Mesendoderm (in vitro differentiated cells): ENCODE results near the gene SYNGR2.

Experiments used
- DNase-seq: peaks from one replicate; pipeline ENCODE4 v3.0.0; 2013
- H2AK5ac ChIP-seq: 2 replicates; pipeline ENCODE4 v1.6.1; 2013; ENCODE audit warnings: low read length, inconsistent platforms
- H2BK120ac ChIP-seq: 2 replicates; pipeline ENCODE4 v1.6.1; 2013; ENCODE audit warnings: low read depth, mild to moderate bottlenecking, low read length, moderate library complexity, mixed read lengths
- H2BK15ac ChIP-seq: replicated peaks from 2 replicates; pipeline ENCODE4 v1.6.1; 2013; ENCODE audit warnings: low read depth, mild to moderate bottlenecking, moderate library complexity
- H2BK5ac ChIP-seq: 2 replicates; pipeline ENCODE4 v1.6.1; 2013; ENCODE audit warnings: low read length, inconsistent platforms
- H3K18ac ChIP-seq: 2 replicates; pipeline ENCODE4 v1.6.1; 2013; ENCODE audit warnings: mild to moderate bottlenecking, low read length, mixed read lengths
- H3K23ac ChIP-seq: one replicate; pipeline ENCODE4 v1.6.1; 2013; ENCODE audit warnings: low read length
- H3K27ac ChIP-seq: 2 replicates; pipeline ENCODE4 v1.5.1; 2013; ENCODE audit warnings: low read depth, mild to moderate bottlenecking, inconsistent platforms, low read length, moderate library complexity
- H3K27me3 ChIP-seq: 2 replicates; pipeline ENCODE4 v1.6.1; 2013; ENCODE audit warnings: low read length, control low read depth, mild to moderate bottlenecking, inconsistent platforms; ENCODE audit not compliant: insufficient read depth, poor library complexity
- H3K36me3 ChIP-seq: 2 replicates; pipeline ENCODE4 v1.6.1; 2013; ENCODE audit warnings: low read length, inconsistent platforms; ENCODE audit not compliant: control insufficient read depth, insufficient read depth
- H3K4ac ChIP-seq: one replicate; pipeline ENCODE4 v1.6.1; 2013; ENCODE audit warnings: low read depth, mild to moderate bottlenecking, low read length, moderate library complexity
- H3K4me1 ChIP-seq: 2 replicates; pipeline ENCODE4 v1.6.1; 2013; ENCODE audit warnings: low read depth, low read length, inconsistent platforms; ENCODE audit not compliant: control insufficient read depth
- H3K4me2 ChIP-seq: 2 replicates; pipeline ENCODE4 v1.6.1; 2013; ENCODE audit warnings: low read length
- H3K4me3 ChIP-seq: 2 replicates; pipeline ENCODE4 v1.5.1; 2013; ENCODE audit warnings: mild to moderate bottlenecking, low read length
- H3K56ac ChIP-seq: one replicate; pipeline ENCODE4 v1.6.1; 2013; ENCODE audit warnings: low read length
- H3K79me1 ChIP-seq: 2 replicates; pipeline ENCODE4 v1.6.1; 2013; ENCODE audit warnings: low read length, inconsistent platforms
- H3K79me2 ChIP-seq: 2 replicates; pipeline ENCODE4 v1.6.1; 2013; ENCODE audit warnings: mild to moderate bottlenecking, low read length; ENCODE audit not compliant: control insufficient read depth, insufficient read depth
- H3K9ac ChIP-seq: 2 replicates; pipeline ENCODE4 v1.6.1; 2013; ENCODE audit warnings: low read length, inconsistent platforms
- H4K5ac ChIP-seq: one replicate; pipeline ENCODE4 v1.6.1; 2013; ENCODE audit warnings: low read length
- H4K8ac ChIP-seq: one replicate; pipeline ENCODE4 v1.6.1; 2013; ENCODE audit warnings: low read depth, mild to moderate bottlenecking, control low read depth, low read length, moderate library complexity
- WGBS: extraction: QIAGEN DNeasy Blood & Tissue Kit; methylation state at CpG from one replicate; pipeline ENCODE4 v1.1.7; 2013; ENCODE audit warnings: low lambda C conversion rate, missing lambda C conversion rate; ENCODE audit not compliant: insufficient coverage; ENCODE audit errors: extremely low coverage; 5-methylcytosine and 5-hydroxymethylcytosine counted together

SYNGR2 gene

DNA sequence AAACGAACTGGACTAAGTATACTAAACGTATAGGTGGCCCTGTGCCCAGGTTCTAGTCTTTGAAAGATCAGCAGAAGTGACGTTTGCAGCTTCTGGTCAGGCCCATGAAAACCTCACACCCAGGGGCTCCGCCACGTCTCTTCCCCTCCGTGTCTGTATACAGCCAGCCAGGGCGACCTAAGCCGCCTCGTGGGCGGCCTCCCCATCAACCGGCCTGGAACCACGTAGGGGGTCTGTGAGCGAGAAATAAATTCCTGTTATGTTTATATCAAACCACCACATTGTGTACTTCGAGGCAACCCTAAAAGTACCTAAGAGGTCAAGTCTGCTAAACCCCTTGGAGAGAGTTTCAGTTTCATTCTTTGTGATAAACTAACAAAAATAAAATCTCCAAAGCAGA, 11.7 kb downstream of the SYNGR2 start:
- Histone ChIP-seq H3K79me2 (peaks cover 14% of the 10 kb centered on the region), H3K9ac (no peak overlapping the region), H4K8ac (no peak overlapping the region), H3K27me3 (no peaks in the 10 kb centered on the region), H3K4me3 (no peak overlapping the region), H3K56ac (no peak overlapping the region), H3K79me1 (peaks cover 10% of the 10 kb centered on the region), H4K5ac (no peak overlapping the region), H3K18ac (no peak overlapping the region), H3K4me2 (no peak overlapping the region), H3K27ac (no peak overlapping the region), H3K4me1 (peaks cover 3% of the 10 kb centered on the region), H3K4ac (no peak overlapping the region), H2BK15ac (no peak overlapping the region), H3K23ac (no peak overlapping the region), H3K36me3 (peaks cover 26% of the 10 kb centered on the region), H2BK5ac (no peak overlapping the region), H2BK120ac (no peak overlapping the region), H2AK5ac (no peak overlapping the region)
- no peak for DNase-seq
- no CpG with 5 or more reads among the region's 14 CpGs for WGBS

DNA sequence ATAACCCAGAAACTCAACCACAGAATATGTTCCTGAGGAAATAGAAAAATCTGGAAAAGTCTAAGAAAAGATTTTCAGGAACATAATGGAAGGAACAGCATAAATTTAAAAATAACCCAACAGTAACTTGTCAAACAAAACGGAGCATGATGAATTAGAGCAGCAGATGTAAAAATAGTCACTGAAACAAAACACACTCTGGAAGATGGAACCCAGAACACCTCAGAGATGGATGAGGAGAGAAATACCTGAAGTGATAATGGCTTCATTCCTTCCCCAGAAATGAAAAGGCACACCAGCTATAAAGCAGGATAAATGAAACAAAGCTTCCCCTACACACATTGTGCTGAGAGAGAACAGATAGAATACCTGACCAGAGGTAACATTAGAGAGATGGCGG, 12.1 kb downstream of the SYNGR2 start:
- peaks cover 23% of the 10 kb centered on the region for H3K36me3 ChIP-seq
- no peaks in the 10 kb centered on the region for H3K27me3 ChIP-seq
- no peak overlapping the region for H3K4ac ChIP-seq
- H4K5ac ChIP-seq = no peak overlapping the region
- H3K23ac ChIP-seq = no peak overlapping the region
- H3K27ac ChIP-seq = no peak overlapping the region
- no CpG with 5 or more reads among the region's 2 CpGs for WGBS
- no peak overlapping the region for H3K4me3 ChIP-seq
- H2BK5ac ChIP-seq = no peak overlapping the region
- DNase-seq = no peak
- no peak overlapping the region for H2BK120ac ChIP-seq
- H2BK15ac ChIP-seq = no peak overlapping the region
- peaks cover 13% of the 10 kb centered on the region for H3K79me1 ChIP-seq
- peaks cover 18% of the 10 kb centered on the region for H3K79me2 ChIP-seq
- H3K4me1 ChIP-seq = peaks cover 5% of the 10 kb centered on the region
- no peak overlapping the region for H3K56ac ChIP-seq
- H2AK5ac ChIP-seq = no peak overlapping the region
- no peak overlapping the region for H4K8ac ChIP-seq
- no peak overlapping the region for H3K4me2 ChIP-seq
- no peak overlapping the region for H3K18ac ChIP-seq
- no peak overlapping the region for H3K9ac ChIP-seq

DNA sequence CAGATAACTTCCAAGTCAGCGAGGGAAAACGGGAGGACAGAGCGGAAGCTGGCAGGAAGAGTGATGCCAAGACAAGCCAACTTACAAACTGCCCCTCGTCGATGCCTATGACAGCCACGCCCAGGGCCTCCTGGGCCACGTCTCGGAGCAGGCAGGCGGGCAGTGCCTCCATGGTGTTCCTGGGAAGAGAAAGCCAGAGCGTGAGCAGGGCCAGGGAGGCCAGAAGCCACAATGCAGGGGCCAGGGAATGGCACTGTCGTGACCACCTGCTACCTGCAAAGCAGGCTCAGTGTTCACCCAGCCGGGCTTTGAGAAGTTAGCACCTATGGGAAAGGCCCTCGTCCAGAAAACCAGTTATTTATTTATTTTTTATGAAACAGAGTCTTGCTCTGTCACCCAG, 14.1 kb downstream of the SYNGR2 start:
- no peak overlapping the region for H2AK5ac ChIP-seq
- H3K27me3 ChIP-seq = no peaks in the 10 kb centered on the region
- no peak overlapping the region for H2BK15ac ChIP-seq
- peaks cover 17% of the 10 kb centered on the region for H3K79me1 ChIP-seq
- H2BK5ac ChIP-seq = no peak overlapping the region
- no CpG with 5 or more reads among the region's 13 CpGs for WGBS
- H3K79me2 ChIP-seq = peaks cover 27% of the 10 kb centered on the region
- no peak overlapping the region for H3K18ac ChIP-seq
- H4K5ac ChIP-seq = no peak overlapping the region
- no peak overlapping the region for H3K4me2 ChIP-seq
- H3K4me3 ChIP-seq = no peak overlapping the region
- no peak overlapping the region for H3K4ac ChIP-seq
- no peak overlapping the region for H4K8ac ChIP-seq
- H3K56ac ChIP-seq = no peak overlapping the region
- DNase-seq = no peak
- no peak overlapping the region for H3K27ac ChIP-seq
- H3K4me1 ChIP-seq = peaks cover 7% of the 10 kb centered on the region
- H3K9ac ChIP-seq = no peak overlapping the region
- peaks cover 22% of the 10 kb centered on the region for H3K36me3 ChIP-seq
- H2BK120ac ChIP-seq = no peak overlapping the region
- no peak overlapping the region for H3K23ac ChIP-seq

DNA sequence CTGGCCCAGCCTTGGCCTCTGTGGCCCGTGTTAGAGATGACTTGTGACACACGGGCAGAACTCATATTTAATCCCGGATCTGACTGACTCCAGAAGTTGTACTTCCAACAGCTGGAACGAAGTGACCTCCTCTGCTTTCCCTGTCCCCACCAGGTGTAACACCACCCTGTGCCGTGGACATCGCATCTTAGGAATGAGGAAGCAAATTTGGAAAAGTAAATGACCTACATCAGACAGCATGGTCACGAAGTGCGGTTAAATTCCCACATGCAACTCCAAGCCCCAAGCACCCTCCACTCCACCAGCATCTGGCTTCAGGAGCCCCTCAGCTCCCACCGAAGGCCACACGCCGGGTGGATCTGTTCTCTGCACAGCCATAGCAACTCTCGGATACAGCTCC, 15.5 kb downstream of the SYNGR2 start:
- Histone ChIP-seq H4K5ac (no peak overlapping the region), H3K27me3 (no peaks in the 10 kb centered on the region), H3K27ac (no peak overlapping the region), H3K56ac (no peak overlapping the region), H3K23ac (peak overlapping the region; percentile 11), H3K4me1 (peaks cover 9% of the 10 kb centered on the region), H3K4me2 (peak overlapping the region; percentile 16), H3K36me3 (peaks cover 17% of the 10 kb centered on the region), H3K9ac (peak overlapping the region; percentile 42), H2AK5ac (no peak overlapping the region), H2BK120ac (no peak overlapping the region), H2BK15ac (no peak overlapping the region), H3K18ac (no peak overlapping the region), H4K8ac (no peak overlapping the region), H3K4me3 (no peak overlapping the region), H3K4ac (no peak overlapping the region), H3K79me2 (peaks cover 31% of the 10 kb centered on the region), H2BK5ac (no peak overlapping the region), H3K79me1 (peaks cover 17% of the 10 kb centered on the region)
- WGBS = no CpG with 5 or more reads among the region's 12 CpGs
- no peak for DNase-seq

DNA sequence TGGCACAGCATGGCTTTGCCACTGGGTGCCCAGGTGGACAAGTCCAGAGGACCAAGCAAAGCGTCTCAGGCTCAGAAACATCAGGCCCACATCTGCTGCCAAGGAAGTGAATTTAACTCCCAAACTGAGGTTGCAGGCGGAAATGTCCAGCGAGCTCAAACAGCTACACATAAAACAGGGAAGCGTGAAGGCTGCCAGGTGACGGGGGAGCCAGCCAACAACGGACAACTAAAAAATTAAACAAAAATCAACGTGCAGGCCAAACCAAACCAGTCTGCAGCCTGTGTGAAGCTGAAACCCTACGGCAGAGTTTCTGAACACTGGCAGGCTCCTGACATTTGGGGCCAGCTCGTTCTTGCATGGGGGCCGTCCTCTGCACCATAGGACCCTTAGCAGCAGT, 16.0 kb downstream of the SYNGR2 start:
- Histone ChIP-seq H2AK5ac (no peak overlapping the region), H3K56ac (peak overlapping the region; percentile 54), H4K8ac (no peak overlapping the region), H2BK15ac (no peak overlapping the region), H3K4me1 (peaks cover 9% of the 10 kb centered on the region), H3K27me3 (no peaks in the 10 kb centered on the region), H3K4me3 (no peak overlapping the region), H3K9ac (peak overlapping the region; percentile 52), H2BK5ac (no peak overlapping the region), H3K79me2 (peaks cover 31% of the 10 kb centered on the region), H2BK120ac (no peak overlapping the region), H4K5ac (no peak overlapping the region), H3K4ac (no peak overlapping the region), H3K36me3 (peaks cover 13% of the 10 kb centered on the region), H3K4me2 (peak overlapping the region; percentile 16), H3K79me1 (peaks cover 17% of the 10 kb centered on the region), H3K23ac (peak overlapping the region; percentile 11), H3K27ac (no peak overlapping the region), H3K18ac (no peak overlapping the region)
- no CpG with 5 or more reads among the region's 10 CpGs for WGBS
- DNase-seq = no peak

DNA sequence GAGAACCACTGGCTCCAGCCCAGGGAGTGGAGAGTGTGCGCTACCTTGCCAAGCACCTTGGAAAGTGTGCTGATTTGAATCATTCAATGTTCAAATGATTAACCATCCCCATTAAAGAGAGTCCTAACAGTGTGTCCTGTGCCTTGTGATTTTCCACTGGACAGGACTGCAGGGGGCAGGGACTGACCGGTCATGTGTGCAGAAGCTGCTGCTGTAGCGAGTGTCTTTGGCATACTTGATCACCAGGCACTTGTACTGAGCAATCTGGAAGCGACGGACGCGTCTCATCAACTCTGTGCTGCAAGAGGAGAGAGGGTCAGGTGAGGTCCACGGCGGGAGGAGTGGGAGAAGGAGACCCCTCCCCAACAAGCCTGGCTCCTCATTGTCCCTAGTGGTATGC, 16.5 kb downstream of the SYNGR2 start:
- Histone ChIP-seq H3K27me3 (no peaks in the 10 kb centered on the region), H3K18ac (no peak overlapping the region), H3K4ac (no peak overlapping the region), H3K27ac (no peak overlapping the region), H2BK5ac (no peak overlapping the region), H3K9ac (peak overlapping the region; percentile 52), H3K4me1 (peaks cover 9% of the 10 kb centered on the region), H3K4me3 (no peak overlapping the region), H4K5ac (no peak overlapping the region), H3K56ac (peak overlapping the region; percentile 54), H2BK15ac (no peak overlapping the region), H3K23ac (no peak overlapping the region), H4K8ac (no peak overlapping the region), H3K36me3 (peaks cover 11% of the 10 kb centered on the region), H3K79me1 (peaks cover 17% of the 10 kb centered on the region), H3K79me2 (peaks cover 31% of the 10 kb centered on the region), H3K4me2 (peak overlapping the region; percentile 33), H2BK120ac (no peak overlapping the region), H2AK5ac (no peak overlapping the region)
- DNase-seq = no peak
- no CpG with 5 or more reads among the region's 9 CpGs for WGBS
